B cell (primary cell): ENCODE data around the gene ANK2. TPM values are rescaled to one million over a fixed set of nuclear protein-coding genes. Genes with fewer than 3 reads are reported as not detected.

ENCODE experiments used
- ATAC-seq: fragments of 200-7000 bp; cut with Tn5 transposase; one replicate; pipeline ENCODE4 v1.10.0; 2021; ENCODE audit warnings: low read depth, mild to moderate bottlenecking, moderate number of reproducible peaks, moderate library complexity
- CTCF ChIA-PET: fragments of 350-600 bp; sonication (Branson Sonifier 250); formaldehyde crosslinking; loops from one replicate; lab custom pipeline; 2021; ENCODE audit warnings: antibody characterized with exemption, inconsistent platforms; lab: Charles Lee
- POLR2A ChIA-PET: fragments of 350-600 bp; sonication (Branson Sonifier 250); formaldehyde crosslinking; loops from one replicate; lab custom pipeline; 2021; ENCODE audit warnings: antibody characterized with exemption; lab: Charles Lee
- DNase-seq: peaks from one replicate; pipeline ENCODE4 v3.0.0; 2013
- H2AFZ ChIP-seq: 2 replicates; pipeline ENCODE4 v1.6.1; 2012; ENCODE audit warnings: mild to moderate bottlenecking, low read depth, low read length; ENCODE audit not compliant: insufficient read depth, poor library complexity, severe bottlenecking
- H3K27ac ChIP-seq, 2 donors: 1 replicate in 1 of 2; 2 replicates in 1 of 2; pipeline ENCODE4 v1.5.1; 2012 to 2013; ENCODE audit warnings: low read length in 2 of 2, mild to moderate bottlenecking in 2 of 2, moderate library complexity in 1 of 2
- H3K27me3 ChIP-seq, 4 experiments: fragments of 200-600 bp in 1 of 4; sonication (generic) in 1 of 4; replicated peaks in 1 of 4; 1 replicate in 2 of 4; 2 replicates in 2 of 4; pipeline versions ENCODE4 v1.6.1 to v1.7.0; 2013 to 2016; ENCODE audit warnings: low read length in 3 of 4, mild to moderate bottlenecking in 2 of 4, mixed read lengths in 1 of 4, moderate library complexity in 1 of 4; ENCODE audit not compliant: insufficient read depth in 4 of 4, control insufficient read depth in 3 of 4; ENCODE audit errors: control extremely low read depth in 1 of 4
- H3K36me3 ChIP-seq, 2 experiments: replicated peaks in 1 of 2; 1 replicate in 1 of 2; 2 replicates in 1 of 2; pipeline versions ENCODE4 v1.6.1 to v1.7.1; 2013; ENCODE audit warnings: low read length in 1 of 2; ENCODE audit not compliant: insufficient read depth in 2 of 2, control insufficient read depth in 1 of 2; ENCODE audit errors: control extremely low read depth in 1 of 2, extremely low read depth in 1 of 2
- H3K4me1 ChIP-seq, 2 donors: fragments of 200-600 bp in 1 of 2; sonication (generic) in 1 of 2; 1 replicate in 1 of 2; 2 replicates in 1 of 2; pipeline versions ENCODE4 v1.5.1 to v1.6.1; 2013 to 2017; ENCODE audit warnings: low read length in 2 of 2; ENCODE audit not compliant: control insufficient read depth in 2 of 2, insufficient read depth in 2 of 2
- H3K4me2 ChIP-seq: replicated peaks from 2 replicates; pipeline ENCODE3; 2012; ENCODE audit warnings: mild to moderate bottlenecking, low read depth, low read length; ENCODE audit not compliant: poor library complexity, severe bottlenecking
- H3K4me3 ChIP-seq, 5 experiments: fragments of 200-600 bp in 1 of 5; sonication (generic) in 1 of 5; 1 replicate in 3 of 5; 2 replicates in 2 of 5; pipeline versions ENCODE4 v1.5.1 to v1.7.0; 2011 to 2016; ENCODE audit warnings: low read length in 4 of 5, mild to moderate bottlenecking in 4 of 5, low read depth in 2 of 5, control low read depth in 1 of 5, moderate library complexity in 1 of 5; ENCODE audit not compliant: insufficient read depth in 1 of 5; ENCODE audit errors: control extremely low read depth in 1 of 5, extremely low read depth in 1 of 5
- H3K79me2 ChIP-seq: fragments of 200-600 bp; sonication (generic); one replicate; pipeline ENCODE4 v1.6.0; 2016; ENCODE audit warnings: low read length; ENCODE audit not compliant: control insufficient read depth, insufficient read depth
- H3K9ac ChIP-seq: fragments of 200-600 bp; sonication (generic); 2 replicates; pipeline ENCODE4 v1.6.1; 2017; ENCODE audit warnings: mild to moderate bottlenecking, low read length, moderate library complexity
- H3K9me3 ChIP-seq, 3 donors: one replicate each; pipeline versions ENCODE4 v1.6.1 to v1.7.1; 2013; ENCODE audit warnings: low read length in 2 of 3; ENCODE audit not compliant: control insufficient read depth in 2 of 3, insufficient read depth in 1 of 3; ENCODE audit errors: control extremely low read depth in 1 of 3
- H4K20me1 ChIP-seq: 2 replicates; pipeline ENCODE4 v1.6.0; 2012; ENCODE audit warnings: mild to moderate bottlenecking, low read length; ENCODE audit not compliant: insufficient read depth, control insufficient read depth, poor library complexity, severe bottlenecking
- H3K27ac Mint-ChIP-seq: one replicate; pipeline ENCODE4 v1.8.0; 2021; ENCODE audit warnings: mixed read lengths
- H3K27me3 Mint-ChIP-seq: one replicate; pipeline ENCODE4 v1.8.0; 2021; ENCODE audit warnings: mixed read lengths
- H3K4me1 Mint-ChIP-seq: one replicate; pipeline ENCODE4 v1.8.0; 2021; ENCODE audit warnings: mixed read lengths
- H3K4me3 Mint-ChIP-seq: one replicate; pipeline ENCODE4 v1.8.0; 2021; ENCODE audit warnings: mixed read lengths
- H3K9me3 Mint-ChIP-seq: one replicate; pipeline ENCODE4 v1.8.0; 2022; ENCODE audit warnings: mixed read lengths; ENCODE audit not compliant: insufficient read depth
- CTCF ChIP-seq: fragments of 200-600 bp; IDR thresholded peaks from one replicate; pipeline ENCODE4 v1.8.0; 2022; ENCODE audit warnings: antibody characterized with exemption, mild to moderate bottlenecking
- EZH2 ChIP-seq: IDR thresholded peaks from 2 replicates; pipeline ENCODE4 v1.6.1; 2012; ENCODE audit warnings: borderline replicate concordance, low read depth, mild to moderate bottlenecking, moderate library complexity, low read length; ENCODE audit not compliant: insufficient read depth, poor library complexity, severe bottlenecking
- WGBS: methylation state at CpG from one replicate; pipeline ENCODE4 v1.1.5; 2013; ENCODE audit warnings: missing lambda C conversion rate; ENCODE audit not compliant: insufficient coverage; 5-methylcytosine and 5-hydroxymethylcytosine counted together
- intact Hi-C: fragments of 100-400 bp; cut with micrococcal nuclease; formaldehyde crosslinking; loops from one replicate; pipeline ENCODE4 v1.10.0; 2022
- polyA plus RNA-seq: library from polyadenylated mRNA; depleted of rRNA; stranded (reverse); fragments of >200 nt; gene quantifications from 2 replicates; pipeline ENCODE4 v1.2.3, GENCODE V29; 2012
- total RNA-seq, 2 donors: library from RNA; stranded (reverse); fragments of 120-200 nt in 1 of 2; gene quantifications; 1 replicate in 1 of 2; 2 replicates in 1 of 2; pipeline versions ENCODE4 v1.2.3 to v1.2.4, GENCODE V29; 2013 to 2022

The ANK2 gene
- total and polyA plus RNA-seq, 2 donors (not counting 1 experiment from before 2014, with no cell fraction given), result 0.16 to 3.6 TPM

GRCh38 chr4:113294908-113295307 is 245.5 kb downstream of the ANK2 start:
- Histone ChIP-seq H3K27ac (no peak overlapping the region), H3K27me3 (no peaks in the 10 kb centered on the region), H3K36me3 (no peaks in the 10 kb centered on the region), H4K20me1 (no peaks in the 10 kb centered on the region), H3K9me3 (no peaks in the 10 kb centered on the region), H2AFZ (no peak overlapping the region), H3K4me3 (no peak overlapping the region), H3K79me2 (no peaks in the 10 kb centered on the region), H3K4me1 (no peaks in the 10 kb centered on the region), H3K9ac (no peak overlapping the region), H3K4me2 (no peak overlapping the region)
- no peak for TF ChIP-seq CTCF
- TF ChIP-seq EZH2, result no peak
- intact Hi-C loops, result no loop called here
- Mint-ChIP-seq H3K27ac (no peak overlapping the region), H3K4me1 (no peaks in the 10 kb centered on the region), H3K9me3 (no peaks in the 10 kb centered on the region), H3K4me3 (no peak overlapping the region), H3K27me3 (no peaks in the 10 kb centered on the region)
- DNase-seq (no peak), ATAC-seq (no peak)
- CTCF ChIA-PET, result no interaction called here
- POLR2A ChIA-PET, result no interaction called here
- WGBS, result no CpG with 5 or more reads among the region's 1 CpG

- intact Hi-C loops, result no loop called here
- POLR2A ChIA-PET, result no interaction called here
- Histone ChIP-seq H3K79me2 (no peaks in the 10 kb centered on the region), H3K4me1 (no peaks in the 10 kb centered on the region), H3K27me3 (no peaks in the 10 kb centered on the region), H3K36me3 (no peaks in the 10 kb centered on the region), H2AFZ (no peak overlapping the region), H4K20me1 (no peaks in the 10 kb centered on the region), H3K4me3 (no peak overlapping the region), H3K4me2 (no peak overlapping the region), H3K9me3 (no peaks in the 10 kb centered on the region), H3K27ac (no peak overlapping the region), H3K9ac (no peak overlapping the region)
- no peak for DNase-seq
- H3K27ac Mint-ChIP-seq, result no peak overlapping the region
- H3K4me3 Mint-ChIP-seq, result no peak overlapping the region
- no peaks in the 10 kb centered on the region for H3K4me1 Mint-ChIP-seq
- 92% methylated on average over 3 of the region's 5 CpGs for WGBS
- no peaks in the 10 kb centered on the region for H3K9me3 Mint-ChIP-seq
- no peak for ATAC-seq
- TF ChIP-seq EZH2, result no peak
- no peak for TF ChIP-seq CTCF
- H3K27me3 Mint-ChIP-seq, result no peaks in the 10 kb centered on the region
- CTCF ChIA-PET, result no interaction called here
Measured at GRCh38 chr4:113300471-113300928, 251.0 kb downstream of the ANK2 start.
